ENCODE results near the gene FBLN7.

DNA sequence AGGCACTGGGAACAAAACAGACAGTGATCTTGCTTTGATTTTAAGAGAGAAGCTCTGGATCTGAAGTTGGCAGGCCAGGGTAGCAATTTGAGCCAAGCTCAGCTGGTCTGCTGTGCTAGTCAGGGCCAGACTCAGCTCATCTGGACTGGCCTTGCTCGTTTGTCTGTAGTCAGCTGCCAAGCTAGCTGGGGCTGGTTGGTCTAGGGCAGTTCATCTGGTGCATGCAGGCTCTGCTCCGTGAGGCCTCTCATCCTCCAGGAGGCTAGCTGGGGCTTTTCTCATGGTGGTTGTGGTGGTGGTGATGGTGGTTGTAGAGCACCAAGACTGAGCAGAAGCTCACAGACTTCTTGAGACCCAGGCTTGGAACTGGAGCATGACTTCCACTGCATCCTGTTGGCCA lies 10.3 kb downstream of the FBLN7 start:
- no peak for TF ChIP-seq GABPA (IDR thresholded peaks at IDR 0.05 in 1 of 2, conservative IDR thresholded peaks at IDR 0.05 in 1 of 2)
- TF ChIP-seq, protein P1, sequence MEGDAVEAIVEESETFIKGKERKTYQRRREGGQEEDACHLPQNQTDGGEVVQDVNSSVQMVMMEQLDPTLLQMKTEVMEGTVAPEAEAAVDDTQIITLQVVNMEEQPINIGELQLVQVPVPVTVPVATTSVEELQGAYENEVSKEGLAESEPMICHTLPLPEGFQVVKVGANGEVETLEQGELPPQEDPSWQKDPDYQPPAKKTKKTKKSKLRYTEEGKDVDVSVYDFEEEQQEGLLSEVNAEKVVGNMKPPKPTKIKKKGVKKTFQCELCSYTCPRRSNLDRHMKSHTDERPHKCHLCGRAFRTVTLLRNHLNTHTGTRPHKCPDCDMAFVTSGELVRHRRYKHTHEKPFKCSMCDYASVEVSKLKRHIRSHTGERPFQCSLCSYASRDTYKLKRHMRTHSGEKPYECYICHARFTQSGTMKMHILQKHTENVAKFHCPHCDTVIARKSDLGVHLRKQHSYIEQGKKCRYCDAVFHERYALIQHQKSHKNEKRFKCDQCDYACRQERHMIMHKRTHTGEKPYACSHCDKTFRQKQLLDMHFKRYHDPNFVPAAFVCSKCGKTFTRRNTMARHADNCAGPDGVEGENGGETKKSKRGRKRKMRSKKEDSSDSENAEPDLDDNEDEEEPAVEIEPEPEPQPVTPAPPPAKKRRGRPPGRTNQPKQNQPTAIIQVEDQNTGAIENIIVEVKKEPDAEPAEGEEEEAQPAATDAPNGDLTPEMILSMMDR (IDR thresholded peaks at IDR 0.05; ENCODE audit: low read depth, low read length, missing input control): no peak
- TF ChIP-seq EGR1 (IDR thresholded peaks at IDR 0.05; ENCODE audit: low read depth in 2 of 2): no peak
- TF ChIP-seq, protein P2, sequence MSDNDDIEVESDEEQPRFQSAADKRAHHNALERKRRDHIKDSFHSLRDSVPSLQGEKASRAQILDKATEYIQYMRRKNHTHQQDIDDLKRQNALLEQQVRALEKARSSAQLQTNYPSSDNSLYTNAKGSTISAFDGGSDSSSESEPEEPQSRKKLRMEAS (IDR thresholded peaks at IDR 0.05): no peak
- TF ChIP-seq TAF1 (conservative IDR thresholded peaks at IDR 0.05): no peak
- TF ChIP-seq, protein P3, sequence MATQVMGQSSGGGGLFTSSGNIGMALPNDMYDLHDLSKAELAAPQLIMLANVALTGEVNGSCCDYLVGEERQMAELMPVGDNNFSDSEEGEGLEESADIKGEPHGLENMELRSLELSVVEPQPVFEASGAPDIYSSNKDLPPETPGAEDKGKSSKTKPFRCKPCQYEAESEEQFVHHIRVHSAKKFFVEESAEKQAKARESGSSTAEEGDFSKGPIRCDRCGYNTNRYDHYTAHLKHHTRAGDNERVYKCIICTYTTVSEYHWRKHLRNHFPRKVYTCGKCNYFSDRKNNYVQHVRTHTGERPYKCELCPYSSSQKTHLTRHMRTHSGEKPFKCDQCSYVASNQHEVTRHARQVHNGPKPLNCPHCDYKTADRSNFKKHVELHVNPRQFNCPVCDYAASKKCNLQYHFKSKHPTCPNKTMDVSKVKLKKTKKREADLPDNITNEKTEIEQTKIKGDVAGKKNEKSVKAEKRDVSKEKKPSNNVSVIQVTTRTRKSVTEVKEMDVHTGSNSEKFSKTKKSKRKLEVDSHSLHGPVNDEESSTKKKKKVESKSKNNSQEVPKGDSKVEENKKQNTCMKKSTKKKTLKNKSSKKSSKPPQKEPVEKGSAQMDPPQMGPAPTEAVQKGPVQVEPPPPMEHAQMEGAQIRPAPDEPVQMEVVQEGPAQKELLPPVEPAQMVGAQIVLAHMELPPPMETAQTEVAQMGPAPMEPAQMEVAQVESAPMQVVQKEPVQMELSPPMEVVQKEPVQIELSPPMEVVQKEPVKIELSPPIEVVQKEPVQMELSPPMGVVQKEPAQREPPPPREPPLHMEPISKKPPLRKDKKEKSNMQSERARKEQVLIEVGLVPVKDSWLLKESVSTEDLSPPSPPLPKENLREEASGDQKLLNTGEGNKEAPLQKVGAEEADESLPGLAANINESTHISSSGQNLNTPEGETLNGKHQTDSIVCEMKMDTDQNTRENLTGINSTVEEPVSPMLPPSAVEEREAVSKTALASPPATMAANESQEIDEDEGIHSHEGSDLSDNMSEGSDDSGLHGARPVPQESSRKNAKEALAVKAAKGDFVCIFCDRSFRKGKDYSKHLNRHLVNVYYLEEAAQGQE (IDR thresholded peaks at IDR 0.05): no peak
- TF ChIP-seq RAD21 (IDR thresholded peaks at IDR 0.05): no peak
